Fibroblast of villous mesenchyme (primary cell): ENCODE results near the gene KRT73. TPM values are rescaled to one million over a fixed set of nuclear protein-coding genes. Genes with fewer than 3 reads are reported as not detected.

Source experiments
- DNase-seq: peaks from one replicate; pipeline ENCODE4 v3.0.0-alpha.2; 2010; ENCODE audit warnings: low read depth
- H3K4me3 ChIP-seq: 2 replicates; pipeline ENCODE4 v1.5.1; 2011; ENCODE audit warnings: low read depth, mild to moderate bottlenecking, low read length
- CTCF ChIP-seq: IDR thresholded peaks from 2 replicates; pipeline ENCODE4 v1.5.1; 2012; ENCODE audit warnings: low read depth, mild to moderate bottlenecking, low read length; ENCODE audit not compliant: insufficient read depth
- total RNA-seq: library from RNA; depleted of rRNA; stranded (reverse); fragments of >200 nt; gene quantifications from 2 replicates; pipeline ENCODE4 v1.2.3, GENCODE V29; 2012

KRT73 gene
- total RNA-seq, 1 donor = not detected

GRCh38 chr12:52608826-52609630 lies 9.3 kb downstream of the KRT73 start:
- H3K4me3 ChIP-seq = no peak overlapping the region
- TF ChIP-seq CTCF = no peak
- no peak for DNase-seq

GRCh38 chr12:52608161-52608560 lies 10.2 kb downstream of the KRT73 start:
- no peak for DNase-seq
- no peak for TF ChIP-seq CTCF

GRCh38 chr12:52607314-52607713 lies 11.0 kb downstream of the KRT73 start:
- DNase-seq = no peak
- no peak overlapping the region for H3K4me3 ChIP-seq
- no peak for TF ChIP-seq CTCF

More at GRCh38 chr12:52608161-52608560, 10.2 kb downstream of the KRT73 start:
- H3K4me3 ChIP-seq = no peak overlapping the region

- no peak for DNase-seq
- no peak overlapping the region for H3K4me3 ChIP-seq
- TF ChIP-seq CTCF = no peak
Observed at GRCh38 chr12:52606581-52607218, 11.7 kb downstream of the KRT73 start.

GRCh38 chr12:52606096-52606495 lies 12.3 kb downstream of the KRT73 start:
- no peak overlapping the region for H3K4me3 ChIP-seq
- DNase-seq = no peak
- no peak for TF ChIP-seq CTCF

- no peak for DNase-seq
- TF ChIP-seq CTCF = no peak
- no peak overlapping the region for H3K4me3 ChIP-seq
Observed at GRCh38 chr12:52605542-52605941, 12.8 kb downstream of the KRT73 start.
